A549 (cell line): ENCODE measurements around the gene APRT. TPM values are rescaled to one million over a fixed set of nuclear protein-coding genes. Genes with fewer than 3 reads are reported as not detected.

Experiments used
- ATAC-seq, 2 experiments: fragments of 200-7000 bp in 1 of 2; fragments of >200 bp in 1 of 2; cut with Nextera tagmentation in 1 of 2; cut with Tn5 transposase in 1 of 2; 3 replicates each; pipeline versions ENCODE4 v1.8.0 to v1.9.1; 2018 to 2020; ENCODE audit warnings: mild to moderate bottlenecking in 1 of 2, moderate library complexity in 1 of 2
- CTCF ChIA-PET: fragments of 300-600 bp; sonication (Branson Sonifier 250); formaldehyde crosslinking; extraction: SDS; loops from one replicate; lab custom pipeline; 2021; ENCODE audit warnings: antibody characterized with exemption, inconsistent platforms; lab: Yijun Ruan, JAX
- POLR2A ChIA-PET: fragments of 350-600 bp; formaldehyde crosslinking; extraction: SDS; loops from one replicate; lab custom pipeline; 2021; ENCODE audit warnings: antibody characterized with exemption, inconsistent platforms; lab: Yijun Ruan, JAX
- DNase-seq, 2 experiments: peaks; one replicate each; pipeline versions ENCODE4 v3.0.0 to v3.0.0-alpha.2; 2011 to 2016; ENCODE audit warnings: low read depth in 1 of 2, low spot score in 1 of 2
- FAIRE-seq: peaks from 2 replicates; lab custom pipeline; 2011; peaks lifted over from hg19 to GRCh38; lab: Jason Lieb, UNC
- H3K27ac ChIP-seq, 2 experiments: fragments of >200 bp; sonication (Bioruptor Twin); formaldehyde crosslinking; 3 replicates each; pipeline ENCODE4 v1.5.1; 2016 to 2017
- H3K4me1 ChIP-seq: fragments of >200 bp; sonication (Bioruptor Twin); formaldehyde crosslinking; 3 replicates; pipeline ENCODE4 v1.6.1; 2016
- H3K4me2 ChIP-seq: fragments of >200 bp; sonication (Bioruptor Twin); formaldehyde crosslinking; 3 replicates; pipeline ENCODE4 v1.6.1; 2016
- H3K4me3 ChIP-seq: fragments of >200 bp; sonication (Bioruptor Twin); formaldehyde crosslinking; 3 replicates; pipeline ENCODE4 v1.5.1; 2016
- H3K9me3 ChIP-seq: fragments of >200 bp; sonication (Bioruptor Twin); formaldehyde crosslinking; 3 replicates; pipeline ENCODE4 v1.6.1; 2016
- BHLHE40 ChIP-seq: IDR thresholded peaks from 2 replicates; pipeline ENCODE4 v1.6.1; 2012; ENCODE audit warnings: low read depth, low read length, inconsistent platforms
- CEBPB ChIP-seq, 2 experiments: fragments of >200 bp in 1 of 2; sonication (Bioruptor Twin) in 1 of 2; formaldehyde crosslinking in 1 of 2; IDR thresholded peaks; 2 replicates each; pipeline ENCODE4 v1.6.1; 2012 to 2016
- CHD4 ChIP-seq: fragments of 200-600 bp; sonication (generic); IDR thresholded peaks from 2 replicates; pipeline ENCODE4 v1.6.1; 2016; ENCODE audit warnings: antibody characterized with exemption, mild to moderate bottlenecking, borderline replicate concordance
- FOSB ChIP-seq: fragments of 250-450 bp; sonication (Bioruptor Pico); IDR thresholded peaks from 2 replicates; pipeline ENCODE4 v1.5.0; 2020; ENCODE audit warnings: mild to moderate bottlenecking, moderate library complexity
- FOSL2 ChIP-seq, 2 experiments: fragments of 450-650 bp in 1 of 2; fragments of >200 bp in 1 of 2; sonication (Bioruptor Twin) in 1 of 2; formaldehyde crosslinking; IDR thresholded peaks; 2 replicates each; pipeline versions ENCODE4 v1.5.0 to v1.6.1; 2016 to 2020; ENCODE audit warnings: mild to moderate bottlenecking in 1 of 2, moderate library complexity in 1 of 2
- HDAC2 ChIP-seq: fragments of 200-600 bp; sonication (generic); IDR thresholded peaks from 2 replicates; pipeline ENCODE4 v1.6.1; 2016
- HEYL ChIP-seq: fragments of 250-450 bp; sonication (Bioruptor Pico); IDR thresholded peaks from 2 replicates; pipeline ENCODE4 v1.8.0; 2021; ENCODE audit warnings: mild to moderate bottlenecking, moderate library complexity
- HOXB13 ChIP-seq: fragments of 250-450 bp; sonication (Bioruptor Pico); IDR thresholded peaks from 2 replicates; pipeline ENCODE4 v1.5.0; 2020; ENCODE audit warnings: low read depth, mild to moderate bottlenecking, moderate library complexity
- HOXB5 ChIP-seq: fragments of 250-450 bp; sonication (Bioruptor Pico); IDR thresholded peaks from 2 replicates; pipeline ENCODE4 v1.5.0; 2020; ENCODE audit warnings: mild to moderate bottlenecking, moderate library complexity
- JUN ChIP-seq, 2 experiments: fragments of >200 bp; sonication (Bioruptor Twin); formaldehyde crosslinking; IDR thresholded peaks; 2 replicates in 1 of 2; 3 replicates in 1 of 2; pipeline ENCODE4 v1.6.1; 2016 to 2017
- JUNB ChIP-seq: fragments of >200 bp; sonication (Bioruptor Twin); formaldehyde crosslinking; IDR thresholded peaks from 2 replicates; pipeline ENCODE4 v1.6.1; 2016
- KDM5A ChIP-seq: fragments of 200-600 bp; sonication (generic); IDR thresholded peaks from 2 replicates; pipeline ENCODE4 v1.6.1; 2016; ENCODE audit warnings: antibody characterized with exemption, mild to moderate bottlenecking
- MAFK ChIP-seq: fragments of 450-650 bp; IDR thresholded peaks from 2 replicates; pipeline ENCODE4 v1.6.1; 2014; ENCODE audit not compliant: partially characterized antibody
- NPAS2 ChIP-seq: fragments of 250-450 bp; sonication (Bioruptor Pico); IDR thresholded peaks from 2 replicates; pipeline ENCODE4 v1.8.0; 2022; ENCODE audit warnings: mild to moderate bottlenecking, moderate library complexity, borderline replicate concordance
- NR3C1 ChIP-seq: fragments of >200 bp; sonication (Bioruptor Twin); formaldehyde crosslinking; IDR thresholded peaks from 3 replicates; pipeline ENCODE4 v1.6.1; 2017
- PHF8 ChIP-seq: fragments of 200-600 bp; sonication (generic); IDR thresholded peaks from 2 replicates; pipeline ENCODE4 v1.6.1; 2016; ENCODE audit warnings: low read depth, mild to moderate bottlenecking, antibody characterized with exemption, moderate library complexity, borderline replicate concordance
- POLR2A ChIP-seq: IDR thresholded peaks from 2 replicates; pipeline ENCODE4 v1.6.1; 2012; ENCODE audit warnings: mild to moderate bottlenecking, low read length
- POLR2AphosphoS2 ChIP-seq: conservative IDR thresholded peaks from 2 replicates; pipeline ENCODE4 v1.6.1; 2012; ENCODE audit warnings: low read length, improper control_type of control experiment, inconsistent platforms
- RCOR1 ChIP-seq: fragments of 150-350 bp; IDR thresholded peaks from 2 replicates; pipeline ENCODE4 v1.6.1; 2014; ENCODE audit warnings: antibody characterized with exemption, low read length, low read depth
- SMC3 ChIP-seq: fragments of >200 bp; sonication (Bioruptor Twin); formaldehyde crosslinking; IDR thresholded peaks from 3 replicates; pipeline ENCODE4 v1.6.1; 2018; ENCODE audit warnings: inconsistent platforms
- TFCP2L1 ChIP-seq: fragments of 250-450 bp; sonication (Bioruptor Pico); IDR thresholded peaks from 2 replicates; pipeline ENCODE4 v1.5.0; 2021; ENCODE audit warnings: mild to moderate bottlenecking
- TP53 ChIP-seq: fragments of 250-450 bp; sonication (Bioruptor Pico); IDR thresholded peaks from 2 replicates; pipeline ENCODE4 v1.5.0; 2021; ENCODE audit warnings: mild to moderate bottlenecking, moderate library complexity
- ZFP36 ChIP-seq: fragments of 450-650 bp; IDR thresholded peaks from 2 replicates; pipeline ENCODE4 v1.6.1; 2014; ENCODE audit warnings: borderline replicate concordance; ENCODE audit not compliant: partially characterized antibody
- WGBS: methylation state at CpG from one replicate; pipeline ENCODE4 v1.1.6; 2017; ENCODE audit errors: missing lambda C conversion rate; 5-methylcytosine and 5-hydroxymethylcytosine counted together
- polyA plus RNA-seq, 4 experiments: library from polyadenylated mRNA; depleted of rRNA in 3 of 4; stranded (reverse); fragments of >200 nt; fragmentation: RNase III in 1 of 4; extraction: RNeasy Plus Mini Kit Qiagen cat#74134 plus additional on column Dnase treatment in 1 of 4; gene quantifications; 2 replicates in 3 of 4; 3 replicates in 1 of 4; pipeline ENCODE4 v1.2.3, GENCODE V29; 2011 to 2017
- TF ChIP-seq, protein P1 (sequence below): fragments of 250-450 bp; sonication (Bioruptor Pico); IDR thresholded peaks from 2 replicates; pipeline ENCODE4 v1.5.0; 2020; ENCODE audit warnings: low read depth, mild to moderate bottlenecking, moderate library complexity
- TF ChIP-seq, protein P2 (sequence below): fragments of >200 bp; sonication (Bioruptor Twin); formaldehyde crosslinking; IDR thresholded peaks from 3 replicates; pipeline ENCODE4 v1.5.1; 2016
- TF ChIP-seq, protein P3 (sequence below): fragments of >200 bp; sonication (Bioruptor Twin); formaldehyde crosslinking; IDR thresholded peaks from 2 replicates; pipeline ENCODE4 v1.6.1; 2016
- TF ChIP-seq, protein P4 (sequence below): fragments of >200 bp; sonication (Bioruptor Twin); formaldehyde crosslinking; IDR thresholded peaks from 3 replicates; pipeline ENCODE4 v1.6.1; 2016
- TF ChIP-seq, protein P5 (sequence below): fragments of 250-450 bp; sonication (Bioruptor Pico); IDR thresholded peaks from 2 replicates; pipeline ENCODE4 v1.5.0; 2021; ENCODE audit warnings: mild to moderate bottlenecking, moderate library complexity, borderline replicate concordance
- TF ChIP-seq, protein P6 (sequence below): fragments of 450-650 bp; IDR thresholded peaks from 2 replicates; pipeline ENCODE4 v1.6.1; 2014; ENCODE audit warnings: antibody characterized with exemption
- TF ChIP-seq, protein P7 (sequence below): IDR thresholded peaks from 2 replicates; pipeline ENCODE4 v1.6.1; 2012; ENCODE audit warnings: low read depth, borderline replicate concordance
- TF ChIP-seq, protein P8 (sequence below): IDR thresholded peaks from 2 replicates; pipeline ENCODE4 v1.6.1; 2012

The APRT gene
- polyA plus RNA-seq, 2 of the 4 experiments (the other 2 are of a cell fraction), result 115 to 258 TPM

DNA sequence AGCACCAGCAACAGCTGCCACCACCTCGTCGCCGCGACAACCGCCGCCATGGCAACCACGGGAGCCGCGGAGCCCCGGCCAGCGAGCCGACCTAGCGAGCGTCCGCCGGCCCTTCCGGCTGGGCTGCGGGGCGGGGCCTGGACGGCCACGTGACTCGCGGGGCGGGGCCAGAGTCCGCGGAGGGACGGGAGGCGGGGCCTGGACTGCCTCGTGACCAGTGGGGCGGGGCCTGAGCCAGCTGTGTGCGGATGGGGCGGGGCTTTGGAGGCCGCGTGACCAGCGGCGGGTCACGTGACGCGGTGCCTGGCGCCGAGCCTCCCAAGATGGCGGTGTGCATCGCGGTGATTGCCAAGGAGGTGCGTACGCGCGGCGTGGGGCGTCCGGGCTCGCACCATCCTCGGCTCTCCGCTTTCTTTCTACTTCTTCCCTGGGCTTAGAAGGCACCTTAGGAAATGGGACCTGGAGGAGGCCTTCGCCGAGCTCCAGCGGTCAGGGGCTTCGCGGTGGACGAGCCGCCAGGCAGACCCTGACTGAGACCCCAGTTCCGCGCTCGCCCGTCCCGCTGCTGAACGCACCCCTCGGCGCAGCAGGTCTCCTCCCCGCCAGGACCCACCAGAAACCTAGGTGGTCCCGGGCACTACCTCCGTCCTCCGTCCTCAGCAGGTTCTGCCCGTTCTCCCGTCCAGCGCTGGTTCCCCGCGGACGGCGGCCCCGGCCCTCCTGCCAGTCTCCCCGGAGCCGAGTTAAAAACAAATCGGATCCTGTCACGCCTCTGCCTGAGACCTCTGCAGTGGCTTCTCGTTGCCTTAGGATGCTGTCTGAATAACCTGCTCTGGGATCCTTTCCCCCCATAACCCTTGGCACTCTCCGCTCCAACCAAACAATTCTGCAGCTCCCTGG, 45.4 kb upstream of the APRT start, which contains the start of the genes GALNS and TRAPPC2L:
Gene GALNS (minus strand): TSS at position 120 of the 900 bp plus-strand sequence. CDS start 70 bp downstream, at position 50.
Gene TRAPPC2L (plus strand): TSS at position 300 of the 900 bp plus-strand sequence. CDS start 24 bp downstream, at position 324.
- CTCF ChIA-PET, result interaction anchor here (0.5 to 3.1 kb wide), 25 partner anchors 8 to 359 kb away, joined by 3 to 39 read pairs (median 4); partner anchors contain the start of genes ACSF3, APRT and PABPN1L
- FAIRE-seq (no peak), ATAC-seq (peak; percentile 74 to 83), DNase-seq (peak; percentile 91 to 97)
- WGBS, result 1% methylated on average over 48 of the region's 87 CpGs
- Histone ChIP-seq H3K4me3 (peak within 1 kb of the TSS; percentile 72), H3K4me2 (peak within 1 kb of the TSS; percentile 89), H3K27ac (peak within 1 kb of the TSS; percentile 82 to 92), H3K9me3 (no peaks in the 10 kb centered on the region), H3K4me1 (peaks cover 19% of the 10 kb centered on the region)
- POLR2A ChIA-PET, result interaction anchor here (0.6 to 2.1 kb wide), 8 partner anchors 11 to 335 kb away, joined by 3 to 33 read pairs (median 3); partner anchors contain the start of genes ACSF3 and APRT
- TF ChIP-seq, protein P1, sequence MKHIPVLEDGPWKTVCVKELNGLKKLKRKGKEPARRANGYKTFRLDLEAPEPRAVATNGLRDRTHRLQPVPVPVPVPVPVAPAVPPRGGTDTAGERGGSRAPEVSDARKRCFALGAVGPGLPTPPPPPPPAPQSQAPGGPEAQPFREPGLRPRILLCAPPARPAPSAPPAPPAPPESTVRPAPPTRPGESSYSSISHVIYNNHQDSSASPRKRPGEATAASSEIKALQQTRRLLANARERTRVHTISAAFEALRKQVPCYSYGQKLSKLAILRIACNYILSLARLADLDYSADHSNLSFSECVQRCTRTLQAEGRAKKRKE (CRISPR knock-in tag), result no peak
- TF ChIP-seq HOXB13 (no peak), TP53 (CRISPR knock-in tag) (peak; percentile 55; the same call in 1 of the 2 replicates), HEYL (CRISPR knock-in tag) (no peak), RCOR1 (no peak), ZFP36 (no peak), JUN (IDR thresholded peaks at IDR 0.05) (peak; percentile 45 to 69; a peak in 2 of 5 replicates), TFCP2L1 (CRISPR knock-in tag) (0 out of 2 replicates have a peak, but pooled peaks have one; percentile 18), MAFK (no peak), HDAC2 (0 out of 2 replicates have a peak, but pooled peaks have one; percentile 79), BHLHE40 (peak; percentile 76), FOSB (CRISPR knock-in tag) (no peak), POLR2AphosphoS2 (no peak), KDM5A (peak; percentile 96), SMC3 (no peak), NPAS2 (peak; percentile 95), HOXB5 (CRISPR knock-in tag) (no peak), POLR2A (peak; percentile 89), NR3C1 (no peak), FOSL2 (IDR thresholded peaks at IDR 0.05) (no peak), FOSL2 (CRISPR knock-in tag; IDR thresholded peaks at IDR 0.05) (peak; percentile 22; the same call in 1 of the 2 replicates), JUNB (no peak), CEBPB (IDR thresholded peaks at IDR 0.05) (no peak), PHF8 (peak; percentile 69; the same call in 1 of the 2 replicates), CHD4 (no peak)
- TF ChIP-seq, protein P2, sequence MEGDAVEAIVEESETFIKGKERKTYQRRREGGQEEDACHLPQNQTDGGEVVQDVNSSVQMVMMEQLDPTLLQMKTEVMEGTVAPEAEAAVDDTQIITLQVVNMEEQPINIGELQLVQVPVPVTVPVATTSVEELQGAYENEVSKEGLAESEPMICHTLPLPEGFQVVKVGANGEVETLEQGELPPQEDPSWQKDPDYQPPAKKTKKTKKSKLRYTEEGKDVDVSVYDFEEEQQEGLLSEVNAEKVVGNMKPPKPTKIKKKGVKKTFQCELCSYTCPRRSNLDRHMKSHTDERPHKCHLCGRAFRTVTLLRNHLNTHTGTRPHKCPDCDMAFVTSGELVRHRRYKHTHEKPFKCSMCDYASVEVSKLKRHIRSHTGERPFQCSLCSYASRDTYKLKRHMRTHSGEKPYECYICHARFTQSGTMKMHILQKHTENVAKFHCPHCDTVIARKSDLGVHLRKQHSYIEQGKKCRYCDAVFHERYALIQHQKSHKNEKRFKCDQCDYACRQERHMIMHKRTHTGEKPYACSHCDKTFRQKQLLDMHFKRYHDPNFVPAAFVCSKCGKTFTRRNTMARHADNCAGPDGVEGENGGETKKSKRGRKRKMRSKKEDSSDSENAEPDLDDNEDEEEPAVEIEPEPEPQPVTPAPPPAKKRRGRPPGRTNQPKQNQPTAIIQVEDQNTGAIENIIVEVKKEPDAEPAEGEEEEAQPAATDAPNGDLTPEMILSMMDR, result no peak
- TF ChIP-seq, protein P3, sequence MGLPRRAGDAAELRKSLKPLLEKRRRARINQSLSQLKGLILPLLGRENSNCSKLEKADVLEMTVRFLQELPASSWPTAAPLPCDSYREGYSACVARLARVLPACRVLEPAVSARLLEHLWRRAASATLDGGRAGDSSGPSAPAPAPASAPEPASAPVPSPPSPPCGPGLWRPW, result no peak
- TF ChIP-seq, protein P4, sequence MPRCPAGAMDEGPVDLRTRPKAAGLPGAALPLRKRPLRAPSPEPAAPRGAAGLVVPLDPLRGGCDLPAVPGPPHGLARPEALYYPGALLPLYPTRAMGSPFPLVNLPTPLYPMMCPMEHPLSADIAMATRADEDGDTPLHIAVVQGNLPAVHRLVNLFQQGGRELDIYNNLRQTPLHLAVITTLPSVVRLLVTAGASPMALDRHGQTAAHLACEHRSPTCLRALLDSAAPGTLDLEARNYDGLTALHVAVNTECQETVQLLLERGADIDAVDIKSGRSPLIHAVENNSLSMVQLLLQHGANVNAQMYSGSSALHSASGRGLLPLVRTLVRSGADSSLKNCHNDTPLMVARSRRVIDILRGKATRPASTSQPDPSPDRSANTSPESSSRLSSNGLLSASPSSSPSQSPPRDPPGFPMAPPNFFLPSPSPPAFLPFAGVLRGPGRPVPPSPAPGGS, result no peak; the same call in 2 of the 3 replicates
- TF ChIP-seq, protein P5, sequence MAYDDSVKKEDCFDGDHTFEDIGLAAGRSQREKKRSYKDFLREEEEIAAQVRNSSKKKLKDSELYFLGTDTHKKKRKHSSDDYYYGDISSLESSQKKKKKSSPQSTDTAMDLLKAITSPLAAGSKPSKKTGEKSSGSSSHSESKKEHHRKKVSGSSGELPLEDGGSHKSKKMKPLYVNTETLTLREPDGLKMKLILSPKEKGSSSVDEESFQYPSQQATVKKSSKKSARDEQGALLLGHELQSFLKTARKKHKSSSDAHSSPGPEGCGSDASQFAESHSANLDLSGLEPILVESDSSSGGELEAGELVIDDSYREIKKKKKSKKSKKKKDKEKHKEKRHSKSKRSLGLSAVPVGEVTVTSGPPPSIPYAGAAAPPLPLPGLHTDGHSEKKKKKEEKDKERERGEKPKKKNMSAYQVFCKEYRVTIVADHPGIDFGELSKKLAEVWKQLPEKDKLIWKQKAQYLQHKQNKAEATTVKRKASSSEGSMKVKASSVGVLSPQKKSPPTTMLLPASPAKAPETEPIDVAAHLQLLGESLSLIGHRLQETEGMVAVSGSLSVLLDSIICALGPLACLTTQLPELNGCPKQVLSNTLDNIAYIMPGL (CRISPR knock-in tag), result no peak
- TF ChIP-seq, protein P6, sequence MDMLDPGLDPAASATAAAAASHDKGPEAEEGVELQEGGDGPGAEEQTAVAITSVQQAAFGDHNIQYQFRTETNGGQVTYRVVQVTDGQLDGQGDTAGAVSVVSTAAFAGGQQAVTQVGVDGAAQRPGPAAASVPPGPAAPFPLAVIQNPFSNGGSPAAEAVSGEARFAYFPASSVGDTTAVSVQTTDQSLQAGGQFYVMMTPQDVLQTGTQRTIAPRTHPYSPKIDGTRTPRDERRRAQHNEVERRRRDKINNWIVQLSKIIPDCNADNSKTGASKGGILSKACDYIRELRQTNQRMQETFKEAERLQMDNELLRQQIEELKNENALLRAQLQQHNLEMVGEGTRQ, result peak; percentile 99
- TF ChIP-seq, protein P7, sequence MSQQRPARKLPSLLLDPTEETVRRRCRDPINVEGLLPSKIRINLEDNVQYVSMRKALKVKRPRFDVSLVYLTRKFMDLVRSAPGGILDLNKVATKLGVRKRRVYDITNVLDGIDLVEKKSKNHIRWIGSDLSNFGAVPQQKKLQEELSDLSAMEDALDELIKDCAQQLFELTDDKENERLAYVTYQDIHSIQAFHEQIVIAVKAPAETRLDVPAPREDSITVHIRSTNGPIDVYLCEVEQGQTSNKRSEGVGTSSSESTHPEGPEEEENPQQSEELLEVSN, result no peak
- TF ChIP-seq, protein P8, sequence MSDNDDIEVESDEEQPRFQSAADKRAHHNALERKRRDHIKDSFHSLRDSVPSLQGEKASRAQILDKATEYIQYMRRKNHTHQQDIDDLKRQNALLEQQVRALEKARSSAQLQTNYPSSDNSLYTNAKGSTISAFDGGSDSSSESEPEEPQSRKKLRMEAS, result peak; percentile 79
